Measurements from ENCODE around the gene IFNL1.
"Not testable (repeated sequence)": the region's sequence is repeated elsewhere in the genome, so short reads cannot be mapped to it uniquely, and the experiment has no call there.

The IFNL1 gene

DNA sequence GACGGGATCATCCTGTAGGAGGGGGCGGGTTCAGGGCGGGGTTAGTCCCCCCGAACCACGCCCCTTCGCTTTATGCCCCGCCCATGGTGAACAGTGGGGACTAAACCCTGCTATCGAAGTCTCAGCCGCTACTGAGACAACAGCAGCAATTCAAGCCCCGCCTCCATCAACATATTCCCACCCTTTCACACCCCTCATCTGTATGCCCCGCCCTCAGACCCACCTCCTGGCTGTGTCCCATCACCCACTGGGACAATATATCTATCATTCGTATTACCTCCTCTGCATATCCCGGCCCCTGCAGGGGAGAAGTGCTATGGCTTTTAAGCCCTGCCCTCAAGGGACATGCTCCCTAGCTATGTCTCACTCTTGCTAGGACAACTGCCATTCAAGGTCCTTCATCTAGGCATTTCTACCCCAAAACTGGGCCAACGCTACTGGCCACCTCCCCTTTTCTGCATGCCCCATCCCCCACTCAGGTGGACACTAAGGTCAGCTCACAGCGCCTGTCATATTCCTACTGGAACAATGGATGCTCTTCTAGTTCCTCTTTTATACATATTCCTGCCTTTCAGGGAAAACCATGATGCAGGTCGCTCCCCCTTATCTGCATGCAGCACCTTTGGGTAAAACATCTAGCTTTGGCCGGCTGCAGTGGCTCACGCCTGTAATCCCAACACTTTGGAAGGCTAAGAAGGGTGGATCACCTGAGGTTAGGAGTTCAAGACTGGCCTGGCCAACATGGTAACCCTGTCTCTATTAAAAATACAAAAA lies 12.5 kb downstream of the IFNL1 start:
- DNase-seq (ENCODE audit: low spot score), result no peak

DNA sequence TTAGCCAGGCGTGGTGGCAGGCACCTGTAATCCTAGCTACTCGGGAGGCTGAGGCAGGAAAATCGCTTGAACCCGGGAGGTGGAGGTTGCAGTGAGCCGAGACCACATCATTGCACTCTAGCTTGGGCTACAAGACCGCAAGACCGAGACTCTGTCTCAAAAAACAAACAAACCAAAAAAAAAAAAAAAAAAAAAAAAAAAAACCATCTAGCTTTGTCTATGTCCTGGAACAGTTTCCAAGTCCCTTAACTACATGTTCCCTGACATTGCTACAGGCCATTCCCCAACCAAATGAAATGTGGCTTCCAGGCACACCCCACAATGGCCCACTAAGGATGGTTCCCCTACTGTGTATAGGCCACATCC lies 13.1 kb downstream of the IFNL1 start:
- not testable (repeated sequence) for DNase-seq (ENCODE audit: low spot score)

GRCh38 chr19:39310558-39311311 lies 14.5 kb downstream of the IFNL1 start:
- DNase-seq (ENCODE audit: low spot score), result no peak

- no peak for DNase-seq (ENCODE audit: low spot score)
Measured at GRCh38 chr19:39314016-39314728, 18.0 kb downstream of the IFNL1 start.

GRCh38 chr19:39315933-39316332 lies 19.7 kb downstream of the IFNL1 start:
- no peak for DNase-seq (ENCODE audit: low spot score)

DNA sequence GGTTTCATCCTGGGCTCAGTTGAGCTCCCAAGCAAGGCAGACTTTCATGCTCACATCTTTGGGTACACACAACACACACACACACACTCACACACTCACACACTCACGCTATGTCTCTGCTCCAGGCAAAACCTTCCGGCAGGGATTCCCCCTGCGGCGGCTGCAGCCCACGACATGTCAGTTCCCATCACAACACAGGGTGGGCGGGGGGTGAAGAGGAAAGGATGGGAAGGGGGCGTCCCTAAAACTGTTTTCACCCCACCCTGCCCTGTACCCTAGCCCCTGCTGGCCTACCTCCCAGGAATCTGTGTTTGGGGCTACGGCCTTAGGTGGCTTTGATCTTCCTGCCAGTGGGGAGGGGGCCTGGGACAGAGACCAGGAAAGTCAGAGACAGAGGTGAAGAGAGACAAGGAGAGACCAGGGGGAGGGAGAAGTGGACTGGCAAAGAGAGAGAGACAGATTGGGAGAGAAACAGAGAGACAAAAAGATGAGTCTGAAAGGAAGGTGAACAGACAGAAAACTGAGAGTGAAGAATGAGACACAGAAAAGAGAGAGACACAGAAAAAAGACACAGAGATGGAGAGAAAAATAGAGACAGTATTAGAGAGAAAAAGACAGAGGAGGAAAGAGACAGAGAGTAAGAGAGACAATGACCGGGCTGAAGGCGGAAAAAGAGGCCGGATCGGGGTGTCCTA lies 20.6 kb downstream of the IFNL1 start:
- DNase-seq (ENCODE audit: low spot score), result no peak

DNA sequence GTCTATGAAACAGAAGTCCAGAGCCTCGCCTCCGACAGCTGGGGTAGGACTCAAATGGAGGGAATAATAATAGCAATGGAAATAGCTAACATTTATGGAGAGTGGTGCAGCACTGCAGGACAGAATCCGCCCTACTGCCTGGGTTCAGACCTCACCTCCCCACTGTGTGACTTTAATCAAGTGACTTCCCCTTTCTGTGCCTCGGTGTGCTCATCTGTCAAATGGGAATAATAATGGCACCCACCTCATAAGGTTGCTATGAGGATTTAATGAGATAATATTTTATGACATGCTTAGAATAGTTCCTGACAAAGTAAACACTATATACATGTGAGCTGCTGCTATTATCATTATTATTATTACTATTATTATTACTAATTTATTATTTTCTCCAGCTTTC lies 21.3 kb downstream of the IFNL1 start:
- no peak for DNase-seq (ENCODE audit: low spot score)

DNA sequence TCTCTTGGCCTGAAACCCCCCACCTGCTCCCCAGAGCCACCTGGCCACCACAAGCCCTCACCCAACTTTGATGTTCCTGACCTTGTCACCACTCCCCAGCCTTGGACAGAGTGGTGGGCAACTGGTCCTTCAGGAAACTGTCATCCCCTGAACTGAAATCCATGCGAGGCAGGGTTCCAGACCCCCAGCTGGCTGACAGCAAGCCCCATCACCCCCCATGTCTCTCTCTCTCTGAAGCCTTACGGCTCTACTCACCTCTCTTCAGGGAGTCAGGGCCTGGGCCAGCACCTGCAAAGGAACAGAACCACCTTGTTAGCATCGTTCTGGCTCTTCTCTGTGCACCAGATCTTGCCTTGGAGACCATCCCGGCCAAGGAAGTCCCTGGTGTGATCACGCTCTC lies 21.9 kb downstream of the IFNL1 start:
- DNase-seq (ENCODE audit: low spot score), result no peak

DNA sequence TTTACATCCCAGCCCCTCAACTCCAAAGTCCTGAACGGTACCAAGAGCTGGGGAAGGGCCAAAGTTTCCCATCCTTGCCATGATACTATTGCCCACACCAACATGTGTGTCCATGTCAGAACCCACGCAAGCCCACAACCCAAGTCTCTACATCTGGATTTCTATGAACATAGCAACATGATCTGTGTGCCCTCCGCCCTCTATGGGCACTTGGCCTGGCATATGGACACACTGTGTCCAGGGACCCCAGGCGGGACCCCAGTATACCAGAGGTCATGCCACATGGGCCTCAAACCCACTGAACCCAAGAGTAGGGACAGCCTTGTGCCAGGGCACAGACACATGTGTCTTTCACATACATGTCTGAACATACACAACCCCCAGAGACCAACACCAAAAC lies 22.5 kb downstream of the IFNL1 start:
- no peak for DNase-seq (ENCODE audit: low spot score)

DNA sequence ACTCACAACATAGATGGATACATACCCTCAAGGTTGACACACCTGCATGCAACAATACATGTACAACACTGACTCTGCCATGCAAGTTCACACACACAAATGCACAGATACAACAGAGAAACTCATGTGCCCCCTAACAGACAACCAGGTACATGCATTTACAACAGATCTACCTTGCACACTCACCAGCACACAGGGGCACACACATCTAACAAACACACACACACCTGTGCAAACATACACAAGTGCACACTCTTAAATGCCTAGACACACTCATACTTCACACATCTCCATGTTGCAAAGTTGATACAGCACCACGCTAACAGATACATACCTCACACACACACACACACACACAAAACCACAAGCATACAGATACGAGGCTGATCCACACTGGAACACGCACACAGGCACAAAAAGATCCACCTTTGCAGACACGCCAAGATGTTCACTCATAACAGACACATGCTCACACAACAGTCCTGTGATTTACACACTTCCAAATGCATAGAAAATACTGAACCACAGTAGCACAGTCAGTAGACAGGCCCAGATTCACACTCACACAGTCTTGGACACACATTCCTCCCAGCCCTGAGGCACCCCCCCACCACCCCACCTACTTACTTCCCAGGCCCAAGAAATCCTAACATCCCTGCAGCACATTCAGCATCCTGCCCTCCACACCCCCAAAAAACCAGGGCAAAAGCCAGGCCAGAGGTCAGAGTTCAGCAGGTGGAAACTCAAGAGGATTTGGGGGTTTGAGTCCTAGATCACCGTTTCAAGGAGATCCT lies 23.1 kb downstream of the IFNL1 start:
- DNase-seq (ENCODE audit: low spot score), result no peak

DNA sequence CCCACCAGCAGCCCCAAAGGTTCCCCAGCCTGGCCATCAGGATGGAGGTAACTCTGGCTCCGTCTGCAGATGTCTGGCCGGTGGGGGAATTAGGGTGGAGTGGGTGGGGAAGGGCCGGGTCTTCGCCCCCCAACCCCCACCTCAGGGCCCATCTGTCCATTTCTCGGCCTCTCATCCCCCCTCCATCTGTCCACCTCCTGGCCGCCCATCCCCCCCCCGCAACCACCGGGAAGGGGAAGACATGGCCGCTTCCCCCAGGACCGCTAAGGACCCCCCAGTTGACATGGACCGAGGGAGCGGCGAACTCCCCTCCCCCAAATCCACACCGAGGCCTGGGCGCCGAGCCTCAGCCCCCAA lies 23.7 kb downstream of the IFNL1 start:
- no peak for DNase-seq (ENCODE audit: low spot score)

DNA sequence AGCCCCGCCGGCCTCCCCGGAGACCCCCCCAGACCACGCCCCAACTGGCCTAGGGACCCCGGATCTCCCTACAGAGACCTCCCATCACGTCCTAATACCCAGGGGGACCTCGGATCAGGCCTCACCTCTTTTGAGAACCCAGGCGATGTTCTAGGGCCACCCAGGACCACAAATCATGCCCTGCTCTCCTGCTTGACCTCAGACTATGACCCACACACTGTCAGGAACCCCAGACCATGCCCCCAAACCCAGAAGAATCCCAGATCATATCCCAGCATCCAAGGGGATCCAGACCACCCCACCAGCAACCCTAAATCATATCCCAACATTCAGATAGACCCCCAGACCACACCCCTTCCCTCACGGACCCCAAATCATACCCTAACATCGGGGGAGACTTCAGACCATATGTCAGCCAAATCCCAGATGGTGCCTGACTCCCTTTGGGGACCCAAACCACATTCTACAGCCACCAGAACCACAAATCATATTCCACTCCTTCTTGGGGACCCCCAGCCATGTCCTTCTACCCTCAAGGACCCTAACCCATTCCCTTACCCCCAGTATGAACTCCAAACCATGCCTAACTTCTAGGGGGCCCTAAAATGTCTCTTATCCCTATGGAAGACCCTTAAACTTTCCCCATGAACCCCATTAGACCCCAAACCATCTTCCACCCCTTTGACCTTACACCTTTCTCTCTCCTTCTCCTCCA lies 25.1 kb downstream of the IFNL1 start:
- no peak for DNase-seq (ENCODE audit: low spot score)

GRCh38 chr19:39321832-39322176 lies 25.6 kb downstream of the IFNL1 start:
- no peak for DNase-seq (ENCODE audit: low spot score)

GRCh38 chr19:39324242-39324842 lies 28.1 kb downstream of the IFNL1 start:
- DNase-seq (ENCODE audit: low spot score), result no peak

DNA sequence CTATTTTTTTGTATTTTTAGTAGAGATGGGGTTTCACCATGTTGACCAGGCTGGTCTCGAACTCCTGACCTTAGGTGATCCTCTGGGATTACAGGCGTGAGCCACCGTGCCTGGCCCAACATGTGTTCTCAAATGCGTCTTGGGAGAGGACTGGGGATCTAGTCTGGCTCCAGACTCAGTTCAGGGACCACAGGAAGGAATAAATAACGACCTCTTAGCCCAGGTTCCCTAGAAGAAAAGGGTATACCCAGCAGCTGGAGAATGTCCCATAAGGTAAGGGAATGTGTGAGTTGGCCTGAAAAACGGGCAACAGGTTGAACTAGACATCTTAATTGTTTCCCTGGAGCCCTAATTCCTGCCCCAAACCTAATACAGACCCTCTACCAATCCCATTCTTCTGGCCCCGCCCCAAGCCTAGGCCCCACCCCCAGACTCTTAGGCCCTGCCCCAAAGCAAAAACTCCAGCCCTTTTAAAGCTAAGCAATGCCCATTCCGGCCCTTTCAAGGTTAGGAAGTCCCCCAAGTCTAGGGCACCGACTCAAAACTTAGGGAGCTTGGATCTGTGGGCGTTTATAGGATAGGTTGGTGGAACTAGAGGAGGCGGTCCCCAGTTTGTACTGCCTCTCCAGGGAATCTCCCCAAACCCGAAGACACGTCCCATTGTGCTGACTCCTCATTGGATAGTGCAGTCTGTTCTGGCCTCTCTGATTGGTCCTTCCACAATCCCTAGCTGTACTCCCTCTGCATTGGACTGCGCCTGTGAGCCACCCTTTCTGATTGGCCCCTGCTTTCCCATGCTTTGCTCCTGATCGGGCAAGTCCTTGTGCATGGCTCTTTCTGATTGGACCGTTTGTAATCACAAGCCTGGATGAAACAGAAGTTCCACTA lies 29.8 kb downstream of the IFNL1 start:
- no peak for DNase-seq (ENCODE audit: low spot score)

DNA sequence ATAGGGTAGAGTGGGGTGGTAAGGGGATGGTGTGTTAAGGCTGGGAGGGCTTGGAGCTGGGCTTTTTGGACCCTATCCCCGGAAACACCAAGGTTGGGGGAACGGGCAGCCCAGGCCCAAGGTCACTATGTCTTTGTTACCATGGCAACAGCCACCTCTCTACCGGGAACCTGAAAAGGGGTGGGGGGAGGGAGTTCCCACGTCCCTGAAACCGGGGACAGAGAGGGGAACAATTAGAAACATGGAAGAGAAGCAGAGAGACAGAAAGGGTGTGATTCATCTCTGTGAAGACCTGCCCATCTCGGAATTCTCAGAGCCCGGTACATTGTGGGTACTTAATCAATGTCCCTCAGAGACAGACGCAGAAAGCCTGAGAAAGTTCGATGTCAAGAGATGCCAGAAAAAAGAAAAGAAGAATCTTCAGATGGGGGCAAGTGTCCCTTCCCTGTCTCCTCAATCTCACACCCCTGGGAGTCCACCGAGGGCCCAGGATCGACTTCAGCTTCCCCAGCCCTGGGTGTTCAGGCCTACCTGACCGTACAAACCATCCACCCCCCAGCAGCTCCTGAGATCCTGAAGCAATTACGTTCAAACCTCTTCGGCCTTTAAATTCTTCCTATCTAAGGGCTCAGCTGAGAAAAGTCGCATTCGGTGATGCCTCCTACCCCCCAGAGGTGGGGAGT lies 31.3 kb downstream of the IFNL1 start:
- no peak for DNase-seq (ENCODE audit: low spot score)

DNA sequence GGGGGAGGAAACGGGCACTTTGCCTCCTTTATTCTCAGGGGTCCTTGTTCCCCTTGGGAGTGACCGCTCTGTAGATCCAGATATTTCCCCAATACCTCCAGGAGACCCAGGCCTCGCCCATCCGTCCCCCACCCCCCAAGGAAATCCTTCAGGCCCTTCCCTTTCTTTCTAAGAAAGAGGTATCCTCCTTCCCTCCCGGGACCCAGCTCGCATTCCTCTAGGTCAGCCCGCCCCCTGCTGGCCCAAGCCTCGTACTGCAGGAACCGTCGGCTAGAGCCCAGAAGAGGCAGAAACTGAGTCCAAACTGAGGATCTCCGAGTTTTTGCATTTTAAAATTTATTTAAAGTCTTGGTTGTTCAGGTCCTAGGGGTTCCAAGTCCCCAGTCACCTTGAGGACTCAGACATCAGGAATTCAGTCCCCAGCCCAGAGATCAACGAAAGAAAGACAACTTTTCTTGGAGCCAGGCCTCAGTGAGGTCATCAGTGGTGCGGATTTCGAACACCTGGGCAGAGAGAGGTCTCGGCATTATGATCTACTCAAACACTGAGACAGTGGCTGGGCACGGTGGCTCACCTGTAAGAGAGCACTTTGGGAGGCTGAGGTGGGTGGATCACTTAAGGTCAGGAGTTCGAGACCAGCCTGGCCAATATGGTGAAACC lies 32.0 kb downstream of the IFNL1 start:
- DNase-seq (ENCODE audit: low spot score), result peak; percentile 48

DNA sequence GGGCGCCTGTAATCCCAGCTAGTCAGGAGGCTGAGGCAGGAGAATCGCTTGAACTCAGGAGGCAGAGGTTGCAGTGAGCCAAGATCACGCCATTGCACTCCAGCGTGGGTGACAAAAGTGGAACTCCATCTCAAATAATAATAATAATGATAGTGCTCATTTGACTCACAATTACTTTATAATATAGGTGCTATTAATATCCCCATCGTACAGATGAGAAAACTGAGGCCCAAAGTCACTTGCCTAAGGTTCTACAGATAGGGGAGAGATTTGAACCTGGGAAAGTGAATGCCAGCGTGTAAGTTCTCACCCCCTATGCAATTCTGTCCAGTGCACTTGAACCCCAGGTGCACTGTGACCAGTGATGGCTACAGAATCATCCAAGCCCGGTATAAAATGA lies 33.7 kb downstream of the IFNL1 start:
- no peak for DNase-seq (ENCODE audit: low spot score)

DNA sequence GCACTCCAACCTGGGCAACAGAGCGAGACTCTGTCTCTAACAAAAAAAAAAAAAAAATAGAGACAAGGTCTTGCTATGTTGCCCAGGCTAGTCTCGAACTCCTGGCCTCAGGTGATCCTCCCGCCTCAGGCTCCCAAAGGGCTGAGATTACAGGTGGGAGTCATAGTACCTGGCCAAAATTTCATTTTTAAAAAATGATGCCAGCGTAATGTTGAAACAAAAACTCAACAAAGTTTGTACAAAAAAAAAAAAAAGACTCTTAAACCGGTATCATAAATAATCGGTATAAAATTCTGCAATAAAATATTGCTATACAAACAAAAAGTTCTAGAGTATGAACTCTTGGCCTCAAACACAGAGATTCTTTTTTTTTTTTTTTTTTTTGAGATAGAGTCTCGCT lies 36.1 kb downstream of the IFNL1 start:
- DNase-seq (ENCODE audit: low spot score), result no peak

Data from kidney capillary endothelial cell (primary cell).